H9 (cell line): ENCODE data around the gene MAPT. TPM values are rescaled to one million over a fixed set of nuclear protein-coding genes. Genes with fewer than 3 reads are reported as not detected.

ENCODE experiments used
- DNase-seq: peaks from one replicate; pipeline ENCODE4 v3.0.0-alpha.2; 2017
- H2AFZ ChIP-seq: one replicate; pipeline ENCODE4 v1.6.1; 2013; ENCODE audit warnings: mild to moderate bottlenecking, low read length, control low read depth, moderate library complexity
- H2AK5ac ChIP-seq: 2 replicates; pipeline ENCODE4 v1.6.1; 2013; ENCODE audit warnings: low read length, control low read depth, mixed read lengths; ENCODE audit not compliant: insufficient read length
- H2BK120ac ChIP-seq: one replicate; pipeline ENCODE4 v1.6.1; 2013; ENCODE audit warnings: low read depth, mild to moderate bottlenecking, low read length, control low read depth, inconsistent platforms; ENCODE audit not compliant: poor library complexity, severe bottlenecking
- H2BK12ac ChIP-seq: 2 replicates; pipeline ENCODE4 v1.6.1; 2013; ENCODE audit warnings: low read length, control low read depth, mixed read lengths, low read depth; ENCODE audit not compliant: insufficient read length
- H2BK15ac ChIP-seq: 2 replicates; pipeline ENCODE4 v1.6.1; 2013; ENCODE audit warnings: low read depth, low read length, control low read depth
- H2BK20ac ChIP-seq: one replicate; pipeline ENCODE4 v1.6.1; 2013; ENCODE audit warnings: low read depth, mild to moderate bottlenecking, low read length, control low read depth, inconsistent platforms; ENCODE audit not compliant: poor library complexity, severe bottlenecking
- H2BK5ac ChIP-seq: 2 replicates; pipeline ENCODE4 v1.6.1; 2013; ENCODE audit warnings: low read length, control low read depth, mixed read lengths; ENCODE audit not compliant: insufficient read length
- H3K14ac ChIP-seq: 2 replicates; pipeline ENCODE4 v1.6.1; 2013; ENCODE audit warnings: low read length, control low read depth; ENCODE audit not compliant: insufficient read depth
- H3K18ac ChIP-seq: 2 replicates; pipeline ENCODE4 v1.6.1; 2013; ENCODE audit warnings: low read depth, mild to moderate bottlenecking, mixed read lengths, low read length, control low read depth; ENCODE audit not compliant: insufficient read length
- H3K23ac ChIP-seq: 2 replicates; pipeline ENCODE4 v1.6.1; 2013; ENCODE audit warnings: low read length, control low read depth, mixed read lengths, low read depth; ENCODE audit not compliant: insufficient read length
- H3K23me2 ChIP-seq: 2 replicates; pipeline ENCODE4 v1.6.1; 2013; ENCODE audit warnings: low read depth, mild to moderate bottlenecking, mixed read lengths, low read length, control low read depth; ENCODE audit not compliant: insufficient read length, poor library complexity, severe bottlenecking
- H3K27ac ChIP-seq: 2 replicates; pipeline ENCODE4 v1.5.1; 2013; ENCODE audit warnings: low read length, control low read depth, mixed read lengths, low read depth; ENCODE audit not compliant: insufficient read length
- H3K27me3 ChIP-seq: 2 replicates; pipeline ENCODE4 v1.6.1; 2013; ENCODE audit warnings: low read length, control low read depth, inconsistent platforms; ENCODE audit not compliant: insufficient read depth
- H3K4ac ChIP-seq: 2 replicates; pipeline ENCODE4 v1.6.1; 2013; ENCODE audit warnings: low read depth, mild to moderate bottlenecking, control low read depth, inconsistent platforms, low read length, moderate library complexity
- H3K4me1 ChIP-seq: 2 replicates; pipeline ENCODE4 v1.6.1; 2013; ENCODE audit warnings: low read length, control low read depth, inconsistent platforms; ENCODE audit not compliant: insufficient read depth
- H3K4me2 ChIP-seq: 2 replicates; pipeline ENCODE4 v1.6.1; 2013; ENCODE audit warnings: low read length, control low read depth, mixed read lengths; ENCODE audit not compliant: insufficient read length, insufficient read depth
- H3K56ac ChIP-seq: 2 replicates; pipeline ENCODE4 v1.6.1; 2013; ENCODE audit warnings: low read depth, mild to moderate bottlenecking, mixed read lengths, low read length, control low read depth; ENCODE audit not compliant: insufficient read length
- H3K79me1 ChIP-seq: 2 replicates; pipeline ENCODE4 v1.6.1; 2013; ENCODE audit warnings: low read depth, mild to moderate bottlenecking, moderate library complexity, low read length, control low read depth, inconsistent platforms; ENCODE audit not compliant: insufficient read depth, poor library complexity, severe bottlenecking
- H3K79me2 ChIP-seq: 2 replicates; pipeline ENCODE4 v1.6.1; 2013; ENCODE audit warnings: low read length, control low read depth, inconsistent platforms; ENCODE audit not compliant: insufficient read depth
- H3K9ac ChIP-seq: 2 replicates; pipeline ENCODE4 v1.6.1; 2013; ENCODE audit warnings: low read length, control low read depth, mixed read lengths; ENCODE audit not compliant: insufficient read length; ENCODE audit errors: extremely low read depth
- H3K9me3 ChIP-seq: one replicate; pipeline ENCODE4 v1.6.1; 2013; ENCODE audit warnings: low read depth, low read length, inconsistent platforms; ENCODE audit not compliant: control insufficient read depth
- H3T11ph ChIP-seq: one replicate; pipeline ENCODE4 v1.6.1; 2013; ENCODE audit warnings: mild to moderate bottlenecking, low read length, control low read depth, inconsistent platforms
- H4K20me1 ChIP-seq: one replicate; pipeline ENCODE4 v1.6.1; 2013; ENCODE audit not compliant: control insufficient read depth, insufficient read length, insufficient read depth
- H4K5ac ChIP-seq: 2 replicates; pipeline ENCODE4 v1.6.1; 2013; ENCODE audit warnings: low read depth, mild to moderate bottlenecking, mixed read lengths, low read length, control low read depth; ENCODE audit not compliant: insufficient read length
- H4K8ac ChIP-seq: replicated peaks from 2 replicates; pipeline ENCODE4 v1.6.1; 2013; ENCODE audit warnings: low read length, control low read depth, mixed read lengths, low read depth; ENCODE audit not compliant: insufficient read length
- H4K91ac ChIP-seq: 2 replicates; pipeline ENCODE4 v1.6.1; 2013; ENCODE audit warnings: low read depth, mild to moderate bottlenecking, moderate library complexity, mixed read lengths, low read length, control low read depth; ENCODE audit not compliant: insufficient read length
- H3K27ac Mint-ChIP-seq, 3 experiments: 2 replicates in 2 of 3; 3 replicates in 1 of 3; pipeline ENCODE4 v1.8.0; 2020 to 2021; ENCODE audit warnings: mixed read lengths in 3 of 3, mild to moderate bottlenecking in 1 of 3, moderate library complexity in 1 of 3
- H3K27me3 Mint-ChIP-seq: 2 replicates; pipeline ENCODE4 v1.8.0; 2021; ENCODE audit warnings: low read depth, mild to moderate bottlenecking, moderate library complexity, mixed read lengths
- H3K36me3 Mint-ChIP-seq, 3 experiments: 2 replicates in 2 of 3; 3 replicates in 1 of 3; pipeline ENCODE4 v1.8.0; 2020 to 2021; ENCODE audit warnings: low read depth in 3 of 3, mixed read lengths in 3 of 3; ENCODE audit not compliant: insufficient read depth in 1 of 3
- H3K4me1 Mint-ChIP-seq, 2 experiments: 2 replicates each; pipeline ENCODE4 v1.8.0; 2020; ENCODE audit warnings: mixed read lengths in 2 of 2
- H3K4me3 Mint-ChIP-seq, 2 experiments: 2 replicates in 1 of 2; 3 replicates in 1 of 2; pipeline ENCODE4 v1.8.0; 2020 to 2021; ENCODE audit warnings: mild to moderate bottlenecking in 2 of 2, mixed read lengths in 2 of 2, moderate library complexity in 1 of 2
- H3K9me3 Mint-ChIP-seq, 2 experiments: 2 replicates in 1 of 2; 3 replicates in 1 of 2; pipeline ENCODE4 v1.8.0; 2020; ENCODE audit warnings: mild to moderate bottlenecking in 2 of 2, mixed read lengths in 2 of 2, moderate library complexity in 1 of 2
- CTCF ChIP-seq: fragments of 200-600 bp; sonication (generic); conservative IDR thresholded peaks from 3 replicates; pipeline ENCODE4 v1.8.0; 2021; ENCODE audit warnings: antibody characterized with exemption, mild to moderate bottlenecking
- WGBS: extraction: QIAGEN DNeasy Blood & Tissue Kit; methylation state at CpG from one replicate; pipeline ENCODE4 v1.1.7; 2013; ENCODE audit warnings: missing lambda C conversion rate, low lambda C conversion rate, mixed read lengths; ENCODE audit not compliant: insufficient read length; ENCODE audit errors: extremely low coverage; 5-methylcytosine and 5-hydroxymethylcytosine counted together
- total RNA-seq: library from RNA; stranded (reverse); gene quantifications from 2 replicates; pipeline ENCODE4 v1.2.1, GENCODE V29; 2021

The MAPT gene
- total RNA-seq, 1 experiment from 2014 or later, result 1.6 TPM

- Histone ChIP-seq H2BK15ac (no peak overlapping the region), H3K27ac (no peak overlapping the region), H3K23ac (no peak overlapping the region), H2BK20ac (no peak overlapping the region), H3K14ac (no peak overlapping the region), H3K4me1 (peaks cover 2% of the 10 kb centered on the region; the same call in 1 of the 2 replicates), H3K4me2 (no peak overlapping the region), H4K91ac (no peak overlapping the region), H3K23me2 (no peaks in the 10 kb centered on the region), H3K9ac (no peak overlapping the region), H3T11ph (no peak overlapping the region), H2BK5ac (no peak overlapping the region), H4K20me1 (no peaks in the 10 kb centered on the region), H3K9me3 (no peaks in the 10 kb centered on the region), H3K4ac (no peak overlapping the region), H3K27me3 (no peaks in the 10 kb centered on the region), H3K18ac (no peak overlapping the region), H3K79me2 (no peaks in the 10 kb centered on the region), H4K8ac (no peak overlapping the region), H2AFZ (no peak overlapping the region), H2AK5ac (no peak overlapping the region), H2BK12ac (no peak overlapping the region), H3K56ac (no peak overlapping the region), H3K79me1 (no peaks in the 10 kb centered on the region), H4K5ac (no peak overlapping the region), H2BK120ac (no peak overlapping the region)
- Mint-ChIP-seq H3K4me1 (peaks cover 34 to 43% of the 10 kb centered on the region in 2 experiments), H3K27ac (peak overlapping the region in 2 of 3 experiments; percentile 47 to 66; a peak in 3 of 7 replicates), H3K4me3 (no peak overlapping the region), H3K27me3 (no peaks in the 10 kb centered on the region; the same call in 1 of the 2 replicates), H3K36me3 (peaks cover 25 to 64% (median 55%) of the 10 kb centered on the region in 3 experiments; a peak in 6 of 7 replicates), H3K9me3 (no peaks in the 10 kb centered on the region)
- no peak for TF ChIP-seq CTCF
- no CpG with 5 or more reads among the region's 3 CpGs for WGBS
- DNase-seq, result no peak
Measured at GRCh38 chr17:46028374-46028773, 134.0 kb downstream of the MAPT start.
